ENCODE measurements around the gene CUX1. TPM values are rescaled to one million over a fixed set of nuclear protein-coding genes. Genes with fewer than 3 reads are reported as not detected.

The CUX1 gene
- total RNA-seq, 1 donor from 2014 or later = 18.3 TPM

DNA sequence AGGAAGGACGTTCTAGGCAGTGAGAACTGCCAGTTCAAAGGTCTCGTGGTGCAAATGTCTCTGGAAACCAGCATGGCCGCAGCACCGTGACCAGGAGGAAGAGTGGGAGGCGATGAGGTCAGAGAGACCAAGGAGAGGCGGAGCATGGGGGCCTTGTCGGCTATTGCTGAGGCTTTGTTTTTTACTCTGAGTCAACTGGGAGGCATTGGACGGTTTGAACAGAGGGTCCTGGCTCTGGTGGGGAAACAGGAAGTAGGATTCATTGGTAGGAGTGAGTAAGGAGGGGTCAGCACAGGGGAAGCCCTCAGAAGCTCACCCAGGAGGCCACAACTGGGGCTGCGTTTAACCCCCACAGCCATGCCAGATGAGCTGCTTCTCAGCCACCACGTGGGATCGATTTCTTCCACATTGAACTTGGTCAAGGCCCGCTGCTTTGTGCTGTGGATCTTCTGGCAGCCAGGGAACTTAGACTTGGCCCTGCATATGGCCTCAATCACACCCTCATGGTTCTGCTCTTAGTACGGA is 447.0 kb downstream of the CUX1 start:
- Histone ChIP-seq H3K4me3 (ENCODE audit: low read length in 3 of 3) (no peak overlapping the region), H3K27me3 (ENCODE audit: control insufficient read depth in 3 of 3, insufficient read depth in 3 of 3, low read length in 3 of 3) (no peaks in the 10 kb centered on the region), H3K9ac (ENCODE audit: low read depth in 1 of 3, low read length in 3 of 3) (no peak overlapping the region), H3K4me1 (ENCODE audit: control insufficient read depth in 3 of 3, insufficient read depth in 3 of 3, low read length in 3 of 3) (no peaks in the 10 kb centered on the region), H3K36me3 (ENCODE audit: control insufficient read depth in 3 of 3, insufficient read depth in 3 of 3, low read length in 3 of 3) (no peaks in the 10 kb centered on the region), H3K9me3 (ENCODE audit: control insufficient read depth in 3 of 3, low read length in 3 of 3) (no peaks in the 10 kb centered on the region), H3K27ac (ENCODE audit: low read depth, low read length) (no peak overlapping the region)

DNA sequence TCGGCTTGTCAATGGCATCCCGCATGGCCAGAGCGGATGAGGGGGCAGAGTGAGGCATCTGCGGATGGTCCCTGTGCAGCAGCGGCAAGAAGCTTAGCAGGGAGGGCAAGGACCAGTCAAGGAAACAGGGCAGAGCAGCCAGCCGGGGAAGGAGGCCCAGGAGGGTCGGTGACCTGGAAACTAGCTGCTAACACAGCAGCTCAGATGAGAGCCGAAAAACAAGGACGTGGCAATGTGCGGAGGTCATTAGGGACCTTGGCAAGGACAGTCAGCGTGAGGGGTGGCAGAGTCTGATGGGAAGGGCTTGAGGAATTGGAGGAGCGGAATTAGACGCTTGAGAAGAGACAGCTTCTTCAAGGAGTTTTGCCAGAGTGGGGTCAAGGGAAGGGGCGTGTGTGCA is 449.1 kb downstream of the CUX1 start:
- no peaks in the 10 kb centered on the region for H3K27me3 ChIP-seq (ENCODE audit: control insufficient read depth in 3 of 3, insufficient read depth in 3 of 3, low read length in 3 of 3)
- H3K9me3 ChIP-seq (ENCODE audit: control insufficient read depth in 3 of 3, low read length in 3 of 3) = no peaks in the 10 kb centered on the region
- no peak overlapping the region for H3K9ac ChIP-seq (ENCODE audit: low read depth in 1 of 3, low read length in 3 of 3)
- no peak overlapping the region for H3K4me3 ChIP-seq (ENCODE audit: low read length in 3 of 3)
- no peaks in the 10 kb centered on the region for H3K4me1 ChIP-seq (ENCODE audit: control insufficient read depth in 3 of 3, insufficient read depth in 3 of 3, low read length in 3 of 3)
- H3K36me3 ChIP-seq (ENCODE audit: control insufficient read depth in 3 of 3, insufficient read depth in 3 of 3, low read length in 3 of 3) = no peaks in the 10 kb centered on the region
- no peak overlapping the region for H3K27ac ChIP-seq (ENCODE audit: low read depth, low read length)

DNA sequence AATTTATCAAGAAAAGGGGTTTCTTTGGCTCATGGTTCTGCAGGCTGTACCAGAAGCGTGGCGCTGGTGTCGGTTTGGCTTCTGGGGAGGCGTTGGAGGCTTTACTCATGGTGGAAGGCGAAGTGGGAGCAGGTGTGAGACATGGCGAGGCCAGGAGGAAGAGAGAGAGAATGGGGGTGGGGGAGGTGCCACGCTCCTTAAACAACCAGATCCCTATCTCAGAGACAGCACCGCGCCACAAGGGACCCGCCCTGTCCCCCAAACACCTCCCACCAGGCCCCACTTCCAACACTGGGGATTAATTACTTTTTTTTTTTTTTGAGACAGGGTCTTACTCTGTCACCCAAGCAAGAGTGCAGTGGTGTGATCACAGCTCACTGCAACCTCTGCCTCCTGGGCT is 451.2 kb downstream of the CUX1 start:
- Histone ChIP-seq H3K9me3 (ENCODE audit: control insufficient read depth in 3 of 3, low read length in 3 of 3) (no peaks in the 10 kb centered on the region), H3K9ac (ENCODE audit: low read depth in 1 of 3, low read length in 3 of 3) (no peak overlapping the region), H3K36me3 (ENCODE audit: control insufficient read depth in 3 of 3, insufficient read depth in 3 of 3, low read length in 3 of 3) (no peaks in the 10 kb centered on the region), H3K27me3 (ENCODE audit: control insufficient read depth in 3 of 3, insufficient read depth in 3 of 3, low read length in 3 of 3) (no peaks in the 10 kb centered on the region), H3K4me3 (ENCODE audit: low read length in 3 of 3) (no peak overlapping the region), H3K4me1 (ENCODE audit: control insufficient read depth in 3 of 3, insufficient read depth in 3 of 3, low read length in 3 of 3) (peaks cover 0 to 3% (median 0%) of the 10 kb centered on the region in 3 donors), H3K27ac (ENCODE audit: low read depth, low read length) (no peak overlapping the region)

DNA sequence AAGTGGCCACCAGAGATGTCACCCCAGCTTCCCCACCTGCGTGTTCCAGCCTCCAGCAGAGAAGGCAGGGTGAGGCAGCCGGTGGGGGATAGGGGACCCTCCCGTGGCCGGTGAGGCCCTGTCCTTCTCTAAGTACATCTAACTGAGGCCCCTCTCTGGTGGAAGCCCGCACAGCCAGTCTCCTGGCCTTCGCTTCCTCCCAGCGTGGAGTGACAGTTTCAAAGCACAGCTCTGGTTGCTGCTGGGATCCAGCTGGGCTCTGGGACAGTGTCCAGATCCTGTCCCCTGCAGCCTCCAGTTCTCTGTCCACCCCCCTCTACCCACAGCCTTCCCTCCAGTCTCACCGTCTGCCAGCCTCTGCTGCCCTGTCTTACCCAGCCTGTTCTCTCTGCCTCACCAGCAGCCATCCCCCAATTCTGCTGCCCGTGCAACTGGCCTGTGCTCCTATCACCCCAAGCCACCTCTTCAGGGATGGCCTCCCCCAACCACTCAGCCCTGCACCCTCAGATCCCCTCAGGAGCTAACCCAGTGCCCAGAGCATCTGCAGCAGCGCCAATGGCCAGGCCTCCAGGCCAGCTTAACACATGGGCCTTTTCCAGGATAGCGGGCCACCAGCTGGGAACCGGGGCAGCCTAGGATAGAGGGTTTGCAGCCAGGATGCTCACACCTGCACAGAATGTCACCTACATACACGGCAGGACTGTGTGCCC is 452.9 kb downstream of the CUX1 start:
- H3K27me3 ChIP-seq (ENCODE audit: control insufficient read depth in 3 of 3, insufficient read depth in 3 of 3, low read length in 3 of 3) = no peaks in the 10 kb centered on the region
- H3K4me1 ChIP-seq (ENCODE audit: control insufficient read depth in 3 of 3, insufficient read depth in 3 of 3, low read length in 3 of 3) = peaks cover 0 to 3% (median 0%) of the 10 kb centered on the region in 3 donors
- H3K9ac ChIP-seq (ENCODE audit: low read depth in 1 of 3, low read length in 3 of 3) = no peak overlapping the region
- no peaks in the 10 kb centered on the region for H3K36me3 ChIP-seq (ENCODE audit: control insufficient read depth in 3 of 3, insufficient read depth in 3 of 3, low read length in 3 of 3)
- no peaks in the 10 kb centered on the region for H3K9me3 ChIP-seq (ENCODE audit: control insufficient read depth in 3 of 3, low read length in 3 of 3)
- H3K4me3 ChIP-seq (ENCODE audit: low read length in 3 of 3) = no peak overlapping the region
- no peak overlapping the region for H3K27ac ChIP-seq (ENCODE audit: low read depth, low read length)

DNA sequence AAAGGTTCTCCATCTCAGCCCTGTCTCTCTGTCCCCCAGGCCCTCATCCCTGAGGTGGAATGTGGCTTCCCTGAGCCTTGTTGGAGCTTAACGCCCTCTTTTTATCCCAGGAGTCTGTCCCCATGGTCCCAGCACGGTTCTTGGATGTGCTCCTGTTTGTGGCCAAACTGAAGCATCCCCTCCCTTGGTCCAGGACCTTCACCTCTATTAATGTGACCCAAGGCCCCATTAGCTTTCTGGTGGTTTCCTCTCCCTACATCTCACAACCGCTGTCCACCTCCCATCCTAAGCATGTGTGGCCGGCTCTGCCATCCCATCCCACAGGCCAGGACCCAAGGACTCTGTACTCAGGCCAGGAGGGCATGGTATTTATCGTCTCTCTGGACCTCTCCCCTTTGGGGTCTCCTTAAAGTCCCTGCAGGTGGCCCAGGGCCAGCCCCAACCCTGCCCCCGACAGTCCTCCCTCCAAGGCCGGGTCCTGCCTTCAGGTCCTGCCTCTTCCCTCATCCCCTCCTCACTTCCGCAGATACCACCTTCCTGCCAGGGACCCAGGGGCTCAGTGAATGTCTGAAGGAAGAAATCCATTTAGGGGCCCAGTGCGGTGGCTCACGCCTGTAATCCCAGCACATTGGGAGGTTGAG is 453.9 kb downstream of the CUX1 start:
- Histone ChIP-seq H3K4me3 (ENCODE audit: low read length in 3 of 3) (no peak overlapping the region), H3K9ac (ENCODE audit: low read depth in 1 of 3, low read length in 3 of 3) (no peak overlapping the region), H3K27me3 (ENCODE audit: control insufficient read depth in 3 of 3, insufficient read depth in 3 of 3, low read length in 3 of 3) (no peaks in the 10 kb centered on the region), H3K9me3 (ENCODE audit: control insufficient read depth in 3 of 3, low read length in 3 of 3) (no peaks in the 10 kb centered on the region), H3K36me3 (ENCODE audit: control insufficient read depth in 3 of 3, insufficient read depth in 3 of 3, low read length in 3 of 3) (no peaks in the 10 kb centered on the region), H3K4me1 (ENCODE audit: control insufficient read depth in 3 of 3, insufficient read depth in 3 of 3, low read length in 3 of 3) (peaks cover 0 to 3% (median 0%) of the 10 kb centered on the region in 3 donors), H3K27ac (ENCODE audit: low read depth, low read length) (no peak overlapping the region)

DNA sequence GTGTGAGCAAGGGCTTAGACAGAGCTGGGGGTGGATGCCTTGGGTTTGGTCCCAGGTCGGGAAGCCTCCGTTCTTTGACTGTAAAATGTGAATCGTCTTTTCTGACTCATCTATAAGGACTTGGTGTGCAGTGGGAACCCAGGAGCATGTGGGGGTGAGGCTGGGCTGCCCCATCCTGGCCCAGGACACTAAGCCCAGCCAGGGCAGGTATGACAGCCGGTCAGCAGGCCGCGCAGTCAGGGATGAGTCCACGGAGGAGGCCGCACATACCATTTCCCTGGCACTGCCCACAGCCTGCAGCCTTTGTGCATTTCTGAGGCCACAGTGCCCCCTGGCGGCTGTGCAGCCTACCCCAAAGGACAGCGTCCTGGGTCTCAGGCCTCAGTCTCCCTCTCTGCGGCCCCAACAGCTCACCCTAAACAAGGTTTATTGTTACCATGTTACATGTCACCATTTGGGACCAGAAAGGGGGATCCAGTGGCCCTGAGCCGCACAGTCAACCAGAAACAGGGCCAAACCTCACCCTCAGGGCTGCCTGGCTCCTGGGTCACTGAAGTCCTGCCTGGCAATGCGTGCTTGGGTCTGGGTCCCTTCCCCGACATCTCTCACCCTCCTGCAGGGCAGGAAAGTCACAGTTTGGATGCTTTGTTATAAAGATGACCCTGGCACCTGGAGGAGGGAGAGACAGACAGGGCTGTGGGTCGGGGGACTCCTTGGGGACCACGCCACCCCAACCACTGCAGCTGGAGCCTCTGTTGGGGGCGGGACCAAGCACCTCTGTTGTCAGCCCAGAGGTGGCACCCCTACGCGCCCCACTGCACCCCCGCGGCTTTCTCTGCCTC is 454.9 kb downstream of the CUX1 start:
- Histone ChIP-seq H3K4me1 (ENCODE audit: control insufficient read depth in 3 of 3, insufficient read depth in 3 of 3, low read length in 3 of 3) (peaks cover 0 to 3% (median 0%) of the 10 kb centered on the region in 3 donors), H3K27ac (ENCODE audit: low read depth, low read length) (no peak overlapping the region), H3K36me3 (ENCODE audit: control insufficient read depth in 3 of 3, insufficient read depth in 3 of 3, low read length in 3 of 3) (no peaks in the 10 kb centered on the region), H3K9me3 (ENCODE audit: control insufficient read depth in 3 of 3, low read length in 3 of 3) (no peaks in the 10 kb centered on the region), H3K4me3 (ENCODE audit: low read length in 3 of 3) (no peak overlapping the region), H3K9ac (ENCODE audit: low read depth in 1 of 3, low read length in 3 of 3) (no peak overlapping the region), H3K27me3 (ENCODE audit: control insufficient read depth in 3 of 3, insufficient read depth in 3 of 3, low read length in 3 of 3) (no peaks in the 10 kb centered on the region)

DNA sequence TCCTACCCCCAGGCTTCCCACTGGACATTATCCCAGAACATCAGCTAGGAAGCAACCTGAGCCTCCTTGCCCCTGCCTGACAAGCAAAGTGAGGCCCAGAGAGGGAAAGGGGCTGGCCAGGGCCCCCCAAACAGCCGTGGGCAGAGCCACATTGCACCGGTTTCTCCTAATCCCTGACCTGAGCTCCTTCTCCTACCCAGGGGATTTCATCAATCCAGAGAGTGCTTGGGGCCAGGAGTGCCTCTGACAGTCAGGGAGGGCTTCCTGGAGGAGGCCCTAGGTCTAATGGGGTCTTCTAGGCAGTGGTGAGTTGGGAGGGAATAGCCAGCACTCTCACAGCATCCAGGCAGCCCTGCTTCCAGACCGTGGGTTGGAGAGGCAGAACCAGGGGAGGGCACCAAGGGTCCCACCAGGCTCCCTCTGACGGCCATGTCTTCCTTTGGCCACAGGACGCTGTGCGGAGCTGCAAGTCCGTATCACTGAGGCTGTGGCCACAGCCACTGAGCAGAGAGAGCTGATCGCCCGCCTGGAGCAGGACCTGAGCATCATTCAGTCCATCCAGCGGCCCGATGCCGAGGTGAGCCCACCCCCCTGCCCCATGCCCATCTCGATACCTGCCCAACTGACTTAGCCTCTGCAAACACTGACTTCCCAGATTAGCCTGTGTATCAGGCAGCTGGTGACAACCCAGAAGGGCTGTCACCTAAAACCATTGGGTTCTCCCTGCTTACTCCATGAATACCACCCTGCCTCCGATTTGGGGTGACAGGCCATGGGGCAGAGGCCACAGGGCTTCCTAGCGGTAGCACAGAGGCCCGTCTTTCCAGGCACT is 455.7 kb downstream of the CUX1 start:
- H3K4me3 ChIP-seq (ENCODE audit: low read length in 3 of 3) = no peak overlapping the region
- no peaks in the 10 kb centered on the region for H3K36me3 ChIP-seq (ENCODE audit: control insufficient read depth in 3 of 3, insufficient read depth in 3 of 3, low read length in 3 of 3)
- H3K27ac ChIP-seq (ENCODE audit: low read depth, low read length) = no peak overlapping the region
- no peaks in the 10 kb centered on the region for H3K27me3 ChIP-seq (ENCODE audit: control insufficient read depth in 3 of 3, insufficient read depth in 3 of 3, low read length in 3 of 3)
- no peaks in the 10 kb centered on the region for H3K9me3 ChIP-seq (ENCODE audit: control insufficient read depth in 3 of 3, low read length in 3 of 3)
- no peak overlapping the region for H3K9ac ChIP-seq (ENCODE audit: low read depth in 1 of 3, low read length in 3 of 3)
- H3K4me1 ChIP-seq (ENCODE audit: control insufficient read depth in 3 of 3, insufficient read depth in 3 of 3, low read length in 3 of 3) = peaks cover 0 to 3% (median 0%) of the 10 kb centered on the region in 3 donors

DNA sequence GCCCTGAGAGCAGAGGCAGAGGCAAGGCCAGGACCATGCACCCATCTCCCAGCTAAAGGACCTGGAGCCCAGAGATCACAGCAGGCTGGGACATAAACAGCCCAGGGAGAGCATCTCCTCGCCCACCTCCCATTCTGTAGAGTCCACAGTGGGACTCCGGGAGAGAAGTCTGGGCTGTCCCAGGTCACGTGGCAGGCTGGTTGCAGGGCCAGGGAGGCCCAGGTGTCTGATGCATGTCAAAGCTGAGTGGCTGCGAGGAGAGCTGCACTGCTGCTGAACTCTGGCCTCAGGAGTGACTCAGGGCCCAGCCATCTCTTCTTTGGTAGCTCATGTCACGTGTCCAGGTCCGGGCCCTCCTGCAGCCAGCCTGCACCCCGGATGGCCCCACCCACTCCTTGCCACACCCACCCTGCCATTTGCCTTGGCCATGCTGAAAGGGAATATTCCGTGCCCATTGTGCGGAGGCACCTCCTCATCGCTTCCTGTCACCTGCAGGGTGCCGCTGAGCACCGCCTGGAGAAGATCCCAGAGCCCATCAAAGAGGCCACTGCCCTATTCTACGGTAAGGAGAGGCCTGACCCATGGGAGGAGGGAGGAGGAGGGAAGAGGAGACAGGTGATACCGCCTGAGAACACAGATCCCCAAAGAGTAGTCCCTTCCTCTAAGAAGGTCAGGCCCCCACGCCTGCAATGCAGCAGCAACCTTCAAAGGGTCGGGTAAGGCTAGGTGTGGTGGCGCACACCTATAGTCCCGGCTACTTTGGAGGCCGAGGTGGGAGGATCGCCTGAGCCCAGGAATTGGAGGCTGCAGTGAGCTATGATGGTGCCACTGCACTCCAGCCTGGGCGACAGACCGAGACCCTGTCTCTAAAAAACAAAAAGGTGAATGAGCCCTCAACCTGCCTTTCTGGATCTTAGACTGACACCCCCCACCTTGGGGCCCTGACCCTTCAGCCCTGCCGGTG is 456.6 kb downstream of the CUX1 start:
- Histone ChIP-seq H3K9ac (ENCODE audit: low read depth in 1 of 3, low read length in 3 of 3) (no peak overlapping the region), H3K4me1 (ENCODE audit: control insufficient read depth in 3 of 3, insufficient read depth in 3 of 3, low read length in 3 of 3) (peaks cover 0 to 3% (median 0%) of the 10 kb centered on the region in 3 donors), H3K36me3 (ENCODE audit: control insufficient read depth in 3 of 3, insufficient read depth in 3 of 3, low read length in 3 of 3) (no peaks in the 10 kb centered on the region), H3K27ac (ENCODE audit: low read depth, low read length) (no peak overlapping the region), H3K9me3 (ENCODE audit: control insufficient read depth in 3 of 3, low read length in 3 of 3) (no peaks in the 10 kb centered on the region), H3K27me3 (ENCODE audit: control insufficient read depth in 3 of 3, insufficient read depth in 3 of 3, low read length in 3 of 3) (no peaks in the 10 kb centered on the region), H3K4me3 (ENCODE audit: low read length in 3 of 3) (no peak overlapping the region)

All from skeletal muscle tissue (tissue), 4 donors.